Omental fat pad (tissue), 4 donors: ENCODE data around the gene ISG20L2. TPM values are rescaled to one million over a fixed set of nuclear protein-coding genes. Genes with fewer than 3 reads are reported as not detected.

Experiments
- ATAC-seq: fragments of 150-250 bp; one replicate; pipeline ENCODE4 v1.9.1; 2016; ENCODE audit warnings: mild to moderate bottlenecking, moderate library complexity; ENCODE audit not compliant: low FRiP score
- DNase-seq: peaks from one replicate; pipeline ENCODE4 v3.0.0-alpha.2; 2019; ENCODE audit warnings: low spot score
- total RNA-seq, 4 donors: library from RNA; depleted of rRNA; stranded (reverse); fragments of >200 nt; gene quantifications; one replicate each; pipeline ENCODE4 v1.1.0, GENCODE V29; 2016
- TF ChIP-seq, protein P1 (sequence below), 3 donors: fragments of 450-650 bp; IDR thresholded peaks; one replicate each; pipeline ENCODE4 v1.5.1; 2016 to 2017; ENCODE audit warnings: antibody characterized with exemption in 3 of 3, mild to moderate bottlenecking in 3 of 3, moderate library complexity in 2 of 3

ISG20L2 gene
- total RNA-seq, 4 donors from 2014 or later: 19.8 to 34.1 (median 28.2) TPM

GRCh38 chr1:156700736-156701531 lies 27.6 kb downstream of the ISG20L2 start:
- TF ChIP-seq, protein P1, sequence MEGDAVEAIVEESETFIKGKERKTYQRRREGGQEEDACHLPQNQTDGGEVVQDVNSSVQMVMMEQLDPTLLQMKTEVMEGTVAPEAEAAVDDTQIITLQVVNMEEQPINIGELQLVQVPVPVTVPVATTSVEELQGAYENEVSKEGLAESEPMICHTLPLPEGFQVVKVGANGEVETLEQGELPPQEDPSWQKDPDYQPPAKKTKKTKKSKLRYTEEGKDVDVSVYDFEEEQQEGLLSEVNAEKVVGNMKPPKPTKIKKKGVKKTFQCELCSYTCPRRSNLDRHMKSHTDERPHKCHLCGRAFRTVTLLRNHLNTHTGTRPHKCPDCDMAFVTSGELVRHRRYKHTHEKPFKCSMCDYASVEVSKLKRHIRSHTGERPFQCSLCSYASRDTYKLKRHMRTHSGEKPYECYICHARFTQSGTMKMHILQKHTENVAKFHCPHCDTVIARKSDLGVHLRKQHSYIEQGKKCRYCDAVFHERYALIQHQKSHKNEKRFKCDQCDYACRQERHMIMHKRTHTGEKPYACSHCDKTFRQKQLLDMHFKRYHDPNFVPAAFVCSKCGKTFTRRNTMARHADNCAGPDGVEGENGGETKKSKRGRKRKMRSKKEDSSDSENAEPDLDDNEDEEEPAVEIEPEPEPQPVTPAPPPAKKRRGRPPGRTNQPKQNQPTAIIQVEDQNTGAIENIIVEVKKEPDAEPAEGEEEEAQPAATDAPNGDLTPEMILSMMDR (IDR thresholded peaks at IDR 0.05): no peak
- DNase-seq (no peak), ATAC-seq (no peak)

DNA sequence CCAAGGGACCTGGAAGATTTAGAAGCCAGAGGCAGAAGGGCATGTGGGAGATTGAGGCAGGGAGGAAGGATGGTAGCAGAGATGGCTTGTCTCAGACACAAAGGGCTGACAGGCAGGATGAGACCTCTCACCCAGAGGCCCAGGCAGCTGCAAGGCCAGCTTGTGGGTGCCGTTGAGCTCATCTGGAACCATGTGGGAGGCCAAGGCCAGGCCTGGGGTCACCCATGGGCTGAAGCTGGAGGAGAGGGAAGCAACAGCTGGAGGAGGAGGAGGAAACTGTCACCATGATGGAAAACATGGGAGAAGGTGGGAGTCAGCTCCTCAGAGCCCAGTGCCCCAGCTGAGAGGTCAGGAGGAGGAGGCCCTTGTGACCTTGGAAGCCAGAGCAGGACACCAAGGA lies 29.6 kb downstream of the ISG20L2 start:
- no peak for ATAC-seq
- DNase-seq: no peak
- TF ChIP-seq, protein P1 (IDR thresholded peaks at IDR 0.05): no peak

DNA sequence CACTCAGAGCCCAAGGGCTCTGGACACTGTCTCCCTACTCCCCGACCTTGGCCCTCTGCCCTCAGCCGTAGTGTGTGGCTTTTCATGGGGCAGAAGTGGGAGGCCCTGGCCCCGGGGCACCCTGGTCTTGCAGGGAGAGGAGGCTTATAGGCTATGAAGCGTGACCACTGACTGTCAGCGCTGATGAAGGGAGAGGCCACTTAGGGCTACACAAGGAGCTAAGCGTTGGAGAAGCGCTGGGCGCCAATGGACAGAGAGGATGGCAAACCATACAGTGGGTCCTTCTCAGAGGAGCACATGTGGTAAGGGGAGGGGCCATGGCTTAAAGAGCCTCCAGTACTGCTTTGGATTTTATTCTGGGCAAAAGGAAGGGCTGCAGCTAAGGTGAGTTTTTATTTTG lies 31.1 kb downstream of the ISG20L2 start:
- TF ChIP-seq, protein P1 (IDR thresholded peaks at IDR 0.05): no peak
- DNase-seq (no peak), ATAC-seq (no peak)

DNA sequence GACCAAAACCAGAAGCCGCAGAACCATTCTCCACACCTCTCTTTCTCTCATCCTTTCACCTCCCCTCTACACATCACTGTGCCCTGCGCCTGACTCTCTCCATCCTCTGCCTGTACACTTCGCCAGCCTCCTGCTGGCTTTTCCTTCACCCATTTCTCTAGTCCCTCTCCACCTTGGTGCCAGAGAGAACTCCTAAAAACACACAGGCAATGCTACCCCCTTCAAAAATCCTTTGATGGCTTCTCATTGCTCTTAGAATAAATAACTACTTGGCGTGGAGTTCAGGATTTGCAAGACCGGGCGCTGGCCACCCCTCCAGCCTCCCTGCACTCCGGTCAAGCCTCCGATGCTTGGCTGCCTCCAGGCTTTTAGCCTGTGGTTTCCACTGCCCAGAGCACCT lies 31.8 kb downstream of the ISG20L2 start:
- DNase-seq (no peak), ATAC-seq (no peak)
- TF ChIP-seq, protein P1 (IDR thresholded peaks at IDR 0.05): no peak

GRCh38 chr1:156694690-156694962 lies 33.9 kb downstream of the ISG20L2 start:
- no peak for ATAC-seq
- TF ChIP-seq, protein P1 (IDR thresholded peaks at IDR 0.05): no peak
- no peak for DNase-seq

GRCh38 chr1:156693848-156694689 lies 34.5 kb downstream of the ISG20L2 start:
- TF ChIP-seq, protein P1 (IDR thresholded peaks at IDR 0.05): no peak
- DNase-seq: no peak
- no peak for ATAC-seq
